Fibroblast of lung (primary cell): ENCODE data around the gene BPIFB3.

Experiments used
- CTCF ChIP-seq, 2 donors: IDR thresholded peaks in 1 of 2; conservative IDR thresholded peaks in 1 of 2; 1 replicate in 1 of 2; 2 replicates in 1 of 2; pipeline ENCODE4 v1.5.1; 2011 to 2012; ENCODE audit warnings: low read length in 2 of 2, control low read depth in 1 of 2, inconsistent platforms in 1 of 2, low read depth in 1 of 2, mild to moderate bottlenecking in 1 of 2
- EZH2 ChIP-seq: IDR thresholded peaks from 2 replicates; pipeline ENCODE4 v1.5.1; 2012; ENCODE audit warnings: low read length, control low read depth, mild to moderate bottlenecking; ENCODE audit errors: missing control alignments

- no peak for TF ChIP-seq CTCF (conservative IDR thresholded peaks at IDR 0.05 in 1 of 2, IDR thresholded peaks at IDR 0.05 in 1 of 2; ENCODE audit: low read depth in 1 of 2, low read length in 2 of 2)
- no peak for TF ChIP-seq EZH2
These were observed 46.0 kb upstream of the BPIFB3 start, which contains the start of gene BPIFB2 for GRCh38 chr20:33007376-33008335.
